ENCODE data around the gene GAS6.

The GAS6 gene

DNA sequence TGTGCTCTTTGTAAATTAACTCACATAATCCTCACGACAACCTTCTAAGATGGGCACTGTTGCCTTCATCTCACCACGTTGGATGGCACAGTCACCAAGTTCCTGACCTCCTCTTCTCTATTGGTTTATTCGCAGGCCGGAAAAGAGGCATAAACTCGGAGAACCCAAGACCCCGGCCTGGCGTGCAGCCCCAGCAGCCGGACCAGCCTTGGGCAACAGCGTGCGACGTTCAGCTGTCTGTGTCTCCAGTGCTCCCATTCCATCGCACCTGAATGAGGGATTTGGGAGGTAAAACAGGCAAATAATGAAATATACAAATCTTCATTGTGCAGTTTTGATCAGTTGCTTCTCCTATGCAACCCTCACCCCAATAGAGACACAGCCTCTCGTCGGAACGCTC, 34.5 kb upstream of the GAS6 start:
- TF ChIP-seq, protein P1, sequence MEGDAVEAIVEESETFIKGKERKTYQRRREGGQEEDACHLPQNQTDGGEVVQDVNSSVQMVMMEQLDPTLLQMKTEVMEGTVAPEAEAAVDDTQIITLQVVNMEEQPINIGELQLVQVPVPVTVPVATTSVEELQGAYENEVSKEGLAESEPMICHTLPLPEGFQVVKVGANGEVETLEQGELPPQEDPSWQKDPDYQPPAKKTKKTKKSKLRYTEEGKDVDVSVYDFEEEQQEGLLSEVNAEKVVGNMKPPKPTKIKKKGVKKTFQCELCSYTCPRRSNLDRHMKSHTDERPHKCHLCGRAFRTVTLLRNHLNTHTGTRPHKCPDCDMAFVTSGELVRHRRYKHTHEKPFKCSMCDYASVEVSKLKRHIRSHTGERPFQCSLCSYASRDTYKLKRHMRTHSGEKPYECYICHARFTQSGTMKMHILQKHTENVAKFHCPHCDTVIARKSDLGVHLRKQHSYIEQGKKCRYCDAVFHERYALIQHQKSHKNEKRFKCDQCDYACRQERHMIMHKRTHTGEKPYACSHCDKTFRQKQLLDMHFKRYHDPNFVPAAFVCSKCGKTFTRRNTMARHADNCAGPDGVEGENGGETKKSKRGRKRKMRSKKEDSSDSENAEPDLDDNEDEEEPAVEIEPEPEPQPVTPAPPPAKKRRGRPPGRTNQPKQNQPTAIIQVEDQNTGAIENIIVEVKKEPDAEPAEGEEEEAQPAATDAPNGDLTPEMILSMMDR (IDR thresholded peaks at IDR 0.05; ENCODE audit: low read depth, low read length), result no peak

DNA sequence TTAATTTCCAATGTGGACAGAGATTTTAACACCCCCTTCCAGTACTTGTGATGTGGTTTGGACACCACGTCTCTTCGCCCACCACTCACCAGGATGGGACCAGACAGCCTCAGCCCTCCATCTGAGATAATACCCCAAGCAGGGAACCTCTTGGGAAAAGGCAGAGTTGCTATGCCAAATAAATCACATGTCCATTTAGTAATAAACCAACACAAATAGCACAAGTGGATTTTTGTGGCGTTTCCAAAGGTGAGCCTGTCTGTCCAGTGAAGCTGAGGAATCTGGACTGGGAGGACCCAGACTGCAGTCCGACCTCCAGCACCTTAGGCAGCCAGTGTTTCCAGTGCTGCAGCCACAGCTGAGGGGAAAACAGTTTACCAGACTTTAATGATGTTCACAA, 34.1 kb upstream of the GAS6 start:
- H3K4me3 ChIP-seq (ENCODE audit: low read depth, low read length), result no peak overlapping the region
- TF ChIP-seq, protein P1 (IDR thresholded peaks at IDR 0.05; ENCODE audit: low read depth, low read length), result no peak

More for the DNA sequence above, 34.5 kb upstream of the GAS6 start:
- no peak overlapping the region for H3K4me3 ChIP-seq (ENCODE audit: low read depth, low read length)

DNA sequence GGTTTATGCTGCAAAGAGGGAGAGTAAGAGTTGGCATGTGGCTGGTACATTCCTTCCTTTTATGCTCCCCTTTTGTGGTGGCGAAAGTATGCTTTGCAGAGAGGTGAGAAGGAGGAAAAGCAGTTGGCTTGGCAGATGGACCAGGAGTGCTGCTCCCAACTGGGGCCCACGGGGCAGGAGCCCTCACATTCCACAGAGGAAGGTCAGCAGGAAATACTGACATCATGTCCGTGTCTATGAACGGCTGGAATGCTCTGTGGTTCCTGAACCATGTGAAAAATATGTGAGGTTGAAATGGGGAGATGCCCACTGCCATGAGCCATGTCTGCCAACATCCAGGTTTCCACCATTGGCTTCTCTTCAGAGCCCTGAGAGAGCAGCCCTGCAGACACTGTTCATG, 33.3 kb upstream of the GAS6 start:
- TF ChIP-seq, protein P1 (IDR thresholded peaks at IDR 0.05; ENCODE audit: low read depth, low read length), result no peak

DNA sequence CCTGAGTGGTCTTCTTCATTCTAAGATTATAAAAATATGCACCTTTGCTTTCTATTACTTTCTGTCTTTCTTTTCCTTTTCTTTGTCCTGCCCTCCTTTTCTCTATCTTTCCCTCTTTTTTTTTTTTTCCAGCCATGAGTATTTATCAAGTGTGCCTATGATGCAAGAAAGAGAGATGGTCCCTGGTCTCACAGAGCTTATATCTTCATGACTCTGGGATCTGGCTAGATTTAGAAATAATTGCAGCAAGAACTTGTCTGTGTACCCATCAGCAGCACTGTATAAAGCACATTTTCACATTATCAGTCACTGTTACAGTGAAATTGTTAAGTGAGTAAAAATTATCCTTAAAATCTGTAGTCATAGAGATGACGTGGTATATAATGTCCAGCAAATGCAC, 31.6 kb upstream of the GAS6 start:
- TF ChIP-seq, protein P1 (IDR thresholded peaks at IDR 0.05; ENCODE audit: low read depth, low read length), result no peak
- H3K4me3 ChIP-seq (ENCODE audit: low read depth, low read length), result no peak overlapping the region

More for the DNA sequence above, 33.3 kb upstream of the GAS6 start:
- H3K4me3 ChIP-seq (ENCODE audit: low read depth, low read length), result no peak overlapping the region

DNA sequence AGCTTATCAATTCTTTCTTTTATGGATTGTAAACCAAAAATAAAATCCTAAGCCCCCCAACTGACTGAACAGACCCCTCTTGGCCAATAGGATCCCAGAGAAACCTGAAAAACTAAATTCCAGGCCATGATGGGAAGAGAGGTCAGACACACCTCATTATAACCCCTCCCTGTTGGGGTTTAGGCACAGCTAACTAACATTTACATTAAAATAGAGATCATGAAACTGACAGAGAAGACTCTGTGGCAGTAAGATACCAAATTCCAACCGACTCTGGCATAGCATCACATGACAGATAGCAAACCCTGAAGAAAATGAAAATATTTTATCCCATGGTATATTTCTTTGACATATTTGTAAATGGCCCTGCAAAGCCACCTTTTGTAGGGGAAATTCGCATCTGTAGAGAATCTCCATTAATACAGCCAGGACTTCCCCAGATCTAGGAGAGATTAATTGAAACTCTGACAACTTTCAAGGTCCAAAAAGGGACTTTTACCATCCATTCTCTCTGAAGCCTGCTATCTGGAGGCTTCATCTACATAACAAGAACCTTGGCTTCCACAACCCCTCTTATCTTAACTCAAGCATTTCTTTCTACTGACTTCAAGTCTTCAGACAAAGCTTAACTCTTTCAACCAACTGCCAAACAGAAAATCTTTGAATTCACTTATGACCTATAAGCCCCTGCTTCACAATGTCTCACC, 27.1 kb upstream of the GAS6 start:
- TF ChIP-seq, protein P1 (IDR thresholded peaks at IDR 0.05; ENCODE audit: low read depth, low read length), result no peak

DNA sequence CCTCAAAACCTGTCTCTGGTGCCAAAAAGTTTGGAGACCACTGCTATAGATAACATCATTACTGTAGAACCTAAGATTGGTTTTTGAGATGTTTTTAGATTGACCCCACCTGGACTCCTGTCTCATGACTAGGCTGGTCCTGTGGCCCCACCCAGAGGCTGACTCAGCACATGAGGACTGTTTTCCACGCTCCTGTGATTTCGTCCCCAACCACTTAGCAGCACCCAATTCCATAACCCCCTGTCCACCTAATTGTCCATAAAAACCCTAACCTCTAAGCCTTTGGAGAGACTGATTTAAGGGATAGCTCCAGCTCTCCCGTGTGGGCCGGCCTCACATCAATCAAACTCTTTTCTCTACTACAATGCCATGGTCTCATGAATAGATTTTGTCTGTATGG, 25.6 kb upstream of the GAS6 start:
- TF ChIP-seq, protein P1 (IDR thresholded peaks at IDR 0.05; ENCODE audit: low read depth, low read length), result no peak

More for the DNA sequence above, 27.1 kb upstream of the GAS6 start:
- no peak overlapping the region for H3K4me3 ChIP-seq (ENCODE audit: low read depth, low read length)

DNA sequence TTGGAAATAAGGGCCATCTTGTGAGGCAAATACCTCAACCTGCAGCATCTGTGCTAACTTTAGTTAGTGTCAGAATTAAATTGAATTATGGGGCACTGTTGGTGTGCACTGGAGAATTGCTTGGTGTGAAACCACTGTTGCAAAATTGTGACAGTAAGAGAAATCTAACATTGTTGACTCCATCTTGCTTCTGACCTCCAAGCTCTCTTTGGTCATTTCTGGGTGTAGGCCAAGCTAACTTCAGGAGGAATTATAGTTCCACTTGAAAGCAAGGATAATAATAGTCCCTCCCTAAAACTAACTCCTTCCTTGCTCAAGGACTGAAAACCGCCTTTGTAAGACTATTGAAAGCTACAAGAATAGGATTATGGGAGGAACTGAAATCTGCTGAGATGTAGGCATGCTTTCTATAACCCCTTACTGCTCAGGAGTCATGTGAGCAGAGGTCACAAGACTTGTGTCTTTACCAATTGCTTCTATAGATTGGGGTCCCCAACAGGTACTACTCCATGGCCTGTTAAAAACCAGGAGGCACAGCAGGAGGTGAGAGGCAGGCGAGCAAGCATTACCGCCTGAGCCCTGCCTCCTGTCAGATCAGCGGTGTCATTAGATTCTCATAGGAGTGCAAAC, 24.9 kb upstream of the GAS6 start:
- H3K4me3 ChIP-seq (ENCODE audit: low read depth, low read length), result no peak overlapping the region
- TF ChIP-seq, protein P1 (IDR thresholded peaks at IDR 0.05; ENCODE audit: low read depth, low read length), result no peak

More for the DNA sequence above, 25.6 kb upstream of the GAS6 start:
- H3K4me3 ChIP-seq (ENCODE audit: low read depth, low read length), result no peak overlapping the region
